Right ventricle myocardium superior (tissue), 1 donor: ENCODE measurements around the gene AGO3. TPM values are rescaled to one million over a fixed set of nuclear protein-coding genes. Genes with fewer than 3 reads are reported as not detected.
"Not testable (repeated sequence)": the region's sequence is repeated elsewhere in the genome, so short reads cannot be mapped to it uniquely, and the experiment has no call there.

Experiments
- ATAC-seq: fragments of 200-7000 bp; cut with Tn5 transposase; one replicate; pipeline ENCODE4 v1.9.1; 2020; ENCODE audit warnings: mild to moderate bottlenecking; ENCODE audit not compliant: poor library complexity
- DNase-seq: peaks from one replicate; pipeline ENCODE4 v3.0.0-alpha.2; 2020
- intact Hi-C: fragments of 100-400 bp; cut with DNase I; formaldehyde crosslinking; loops from one replicate; pipeline ENCODE4 v1.11.2; 2022
- total RNA-seq: library from RNA; stranded (reverse); fragmentation: NEBNext Ultra II Directional; extraction: Animal tissue kit (Norgen Biotek cat#: 25700); gene quantifications from one replicate; pipeline ENCODE4 v1.2.1, GENCODE V29; 2021
- donor health status: DM: no; HTN: yes; CAD: no; lungs with severe emphysema.

Gene AGO3
- total RNA-seq, 1 donor from 2014 or later = 12.7 TPM

DNA sequence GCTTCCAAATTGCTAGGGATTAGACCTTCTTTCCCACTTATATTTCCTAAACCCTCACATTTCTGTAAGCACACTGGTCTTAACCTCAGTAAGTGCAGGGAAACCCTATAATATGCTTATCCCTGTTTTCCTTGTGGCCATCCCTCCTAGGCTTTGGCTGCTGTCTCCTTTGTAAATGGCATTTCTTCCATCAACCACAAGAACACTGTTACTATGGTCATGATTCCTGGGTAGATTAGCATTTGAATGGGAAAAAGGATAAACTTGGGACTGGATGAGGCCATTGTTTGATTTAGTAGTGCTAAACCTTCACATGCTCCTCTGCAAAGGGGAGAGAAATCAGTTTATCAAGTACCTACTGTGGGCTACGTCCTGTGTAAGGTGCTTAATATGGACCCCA, 16.2 kb upstream of the AGO3 start:
- ATAC-seq = no peak
- intact Hi-C loops = no loop called here
- no peak for DNase-seq

DNA sequence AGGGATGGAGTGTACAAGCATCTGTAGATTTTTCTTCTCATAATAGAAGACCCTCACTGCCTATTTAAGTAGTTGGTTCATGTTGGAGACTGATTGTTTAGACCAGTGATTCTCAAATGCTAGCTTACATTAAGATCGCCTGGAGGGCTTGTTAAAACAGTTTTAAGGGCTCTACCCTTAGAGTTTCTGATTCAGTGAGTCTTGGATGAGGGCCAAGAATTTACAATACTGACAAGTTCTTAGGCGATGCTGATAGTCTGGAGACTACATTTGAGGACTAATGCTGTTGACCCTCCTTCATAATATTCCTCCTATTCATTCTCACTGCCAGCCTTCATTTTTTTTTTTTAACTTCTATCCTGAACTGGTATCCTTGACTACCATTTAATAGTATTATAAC, 15.2 kb upstream of the AGO3 start:
- intact Hi-C loops = no loop called here
- ATAC-seq = no peak
- DNase-seq = no peak

DNA sequence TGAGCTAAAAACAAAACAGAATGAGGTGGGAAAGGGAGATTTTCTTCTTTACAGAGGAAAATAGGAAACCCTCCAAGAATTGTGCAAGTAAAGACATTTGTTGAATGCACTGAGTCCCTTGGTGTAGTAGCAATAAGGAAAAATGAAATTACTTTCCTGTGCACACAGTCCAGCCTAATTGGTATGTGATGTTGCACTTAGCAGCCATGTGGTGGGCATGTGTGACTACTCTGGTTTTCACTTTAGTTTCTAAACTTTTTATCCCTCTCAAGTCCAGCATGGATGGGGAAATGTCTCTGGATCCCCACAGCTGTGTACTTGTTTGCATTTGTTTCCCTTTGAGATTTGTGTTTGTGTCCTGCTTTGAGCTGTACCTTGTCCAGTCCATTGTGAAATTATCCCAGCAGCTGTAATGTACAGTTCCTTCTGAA, 7.1 kb upstream of the AGO3 start:
- no peak for DNase-seq
- intact Hi-C loops = no loop called here
- ATAC-seq = no peak

DNA sequence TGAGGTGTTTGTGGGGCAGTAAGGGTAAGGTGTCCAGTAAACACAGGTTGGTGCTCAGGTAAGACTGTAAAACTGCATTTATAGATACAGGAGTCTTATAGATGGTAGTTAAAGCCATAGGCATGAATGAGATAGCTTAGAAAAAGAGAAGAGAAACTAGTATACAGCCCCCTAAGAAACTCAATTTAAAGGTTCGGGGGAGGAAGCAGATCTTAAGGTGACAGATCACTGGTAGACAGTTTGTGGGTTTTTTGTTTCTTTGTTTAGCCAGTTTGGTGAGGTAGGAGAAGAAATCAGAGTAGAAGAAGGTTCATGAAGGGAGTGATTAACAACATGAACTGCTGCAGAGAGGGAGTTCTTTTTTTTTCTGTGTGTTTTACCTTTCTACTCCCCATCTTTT, 6.1 kb upstream of the AGO3 start:
- intact Hi-C loops = no loop called here
- DNase-seq (no peak), ATAC-seq (no peak)

DNA sequence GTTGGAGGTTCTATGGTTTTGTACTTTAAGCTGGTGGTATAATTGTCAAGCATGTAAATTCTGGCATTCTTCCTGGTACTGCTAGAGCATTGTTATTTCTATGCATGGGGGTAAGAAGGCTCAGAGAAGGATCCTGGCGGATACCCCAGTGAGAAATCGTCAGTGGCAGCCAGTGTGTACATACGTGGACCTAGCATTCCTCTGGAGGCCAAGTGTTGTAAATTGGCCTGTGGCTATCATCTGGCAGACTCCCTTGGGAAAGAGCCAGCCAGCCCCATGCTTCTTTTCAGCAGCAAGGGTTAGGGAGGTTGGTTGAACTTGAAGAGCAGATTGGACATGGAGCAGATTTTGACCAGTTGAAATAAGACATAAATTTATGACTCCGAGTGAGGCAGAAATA, 5.2 kb upstream of the AGO3 start:
- intact Hi-C loops = no loop called here
- ATAC-seq = peak; percentile 60
- DNase-seq = peak; percentile 60

DNA sequence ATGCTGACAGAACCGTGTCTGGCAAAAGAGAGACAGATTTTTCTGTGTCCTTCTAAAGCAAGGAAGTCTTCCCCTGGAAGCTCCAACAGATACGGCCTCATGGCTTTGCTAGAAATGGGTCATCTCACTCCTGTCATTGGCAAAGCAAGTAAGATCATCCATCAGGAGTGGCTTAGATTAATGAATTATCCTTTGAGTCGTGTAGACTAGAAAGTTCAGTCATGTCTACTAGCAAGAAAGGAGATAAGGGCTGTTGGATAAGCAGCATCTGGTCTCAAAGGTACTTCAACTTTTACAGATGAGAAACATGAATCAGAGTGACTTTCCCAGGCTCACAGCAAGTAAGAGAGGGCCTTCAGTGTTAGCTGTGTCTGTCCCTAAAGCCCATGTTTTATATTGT, 3.4 kb upstream of the AGO3 start:
- intact Hi-C loops = no loop called here
- no peak for DNase-seq
- ATAC-seq = no peak

DNA sequence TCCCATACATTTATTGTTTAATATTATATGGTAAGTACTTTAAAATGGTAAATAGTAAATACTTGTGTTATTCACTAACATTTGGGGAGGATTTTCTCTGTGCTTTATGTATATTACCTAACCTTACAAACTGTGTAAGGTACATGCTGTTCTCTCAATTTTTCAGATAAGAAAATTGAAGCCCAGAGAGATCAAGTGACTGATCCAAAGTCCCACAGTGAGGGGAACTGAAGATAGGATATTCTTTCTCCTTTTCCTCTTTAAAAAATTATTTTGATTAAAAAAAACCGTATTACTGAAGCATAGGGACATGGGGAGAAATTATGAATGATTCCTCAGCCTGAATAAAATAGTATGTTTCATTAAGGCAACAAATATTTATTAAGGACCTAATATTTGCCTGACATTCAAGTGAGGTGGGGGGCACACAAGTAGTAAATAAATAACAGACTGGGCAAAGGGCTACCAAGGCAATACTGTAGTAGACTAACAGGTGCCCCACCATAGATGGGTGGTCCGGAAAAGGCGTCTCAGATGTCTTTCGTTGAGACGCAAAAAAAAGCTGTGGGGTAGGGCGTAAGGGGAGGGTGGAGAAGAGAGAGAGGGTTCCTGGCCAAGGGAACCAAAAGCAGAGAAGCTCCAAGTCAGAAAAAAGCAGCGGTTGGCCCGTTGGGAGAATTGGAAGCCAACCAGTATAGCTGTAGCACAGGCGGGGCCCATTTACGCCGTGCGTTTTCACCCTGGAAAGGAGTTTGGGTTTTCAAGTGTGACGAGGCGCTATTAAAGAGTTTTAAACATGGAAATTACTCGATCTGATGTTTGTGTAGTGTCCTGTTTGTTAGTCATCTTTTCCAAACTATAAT, 944 bp upstream of the AGO3 start:
- peak; percentile 70 for DNase-seq
- intact Hi-C loops = no loop called here
- peak; percentile 61 for ATAC-seq

DNA sequence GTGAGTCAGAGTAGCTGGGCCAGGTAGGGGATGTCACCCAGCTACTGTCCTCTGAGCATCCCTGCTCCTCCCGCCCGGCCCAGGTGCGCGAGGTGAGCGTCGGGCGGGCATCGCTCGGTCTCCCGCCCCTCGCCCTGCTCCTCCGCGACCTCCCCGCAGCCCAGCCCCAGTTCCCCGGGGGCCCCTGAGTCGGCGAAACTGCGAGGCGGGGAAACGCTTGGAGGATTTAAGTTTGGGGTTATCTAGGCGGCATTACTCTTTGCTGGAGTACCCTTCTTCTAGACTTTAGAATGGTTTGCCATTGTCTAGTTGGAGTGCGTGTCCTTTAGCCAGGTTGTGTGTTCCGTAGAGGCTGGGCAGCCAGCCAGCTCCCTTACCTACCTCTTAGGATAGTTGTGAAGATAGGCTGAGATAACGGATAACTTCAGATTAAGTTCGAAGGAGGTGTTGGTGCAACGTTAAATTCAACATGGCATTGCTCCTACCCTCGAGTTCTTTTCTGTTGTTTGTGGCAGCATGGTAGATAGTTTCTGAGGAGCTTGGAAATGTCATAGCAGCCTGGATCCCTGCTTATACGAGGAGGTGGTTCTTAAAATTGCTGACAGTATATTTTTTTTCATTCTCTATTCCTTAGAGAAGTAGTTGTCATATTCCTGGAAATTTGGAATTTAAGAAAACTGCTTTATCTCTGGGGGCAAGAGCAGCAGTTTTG, 697 bp downstream of the AGO3 start:
- ATAC-seq (peak; percentile 24), DNase-seq (peak; percentile 59)
- intact Hi-C loops = no loop called here

DNA sequence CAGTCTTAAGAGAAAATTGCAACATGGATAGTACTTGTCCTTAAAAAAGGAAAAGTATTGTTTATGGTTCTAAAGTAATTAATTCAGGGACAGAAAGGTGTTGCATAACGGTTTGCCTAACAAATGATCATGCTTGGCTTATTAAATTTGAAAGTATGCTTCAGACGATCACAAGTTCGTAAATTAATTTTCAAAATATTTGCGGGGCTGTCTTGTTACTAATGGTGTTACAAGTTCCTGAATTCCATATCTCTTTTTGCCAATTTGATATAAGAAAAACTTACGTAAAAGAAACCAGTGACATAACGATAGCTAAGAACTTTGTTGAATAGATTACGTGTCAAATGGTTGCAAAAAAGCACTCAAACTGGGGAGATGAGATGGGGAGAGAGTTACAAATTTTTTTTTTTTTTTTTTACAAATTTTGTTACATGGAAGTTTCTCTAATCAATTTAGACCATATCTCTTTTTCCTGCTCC, 1.3 kb downstream of the AGO3 start:
- intact Hi-C loops = no loop called here
- ATAC-seq (no peak), DNase-seq (no peak)

DNA sequence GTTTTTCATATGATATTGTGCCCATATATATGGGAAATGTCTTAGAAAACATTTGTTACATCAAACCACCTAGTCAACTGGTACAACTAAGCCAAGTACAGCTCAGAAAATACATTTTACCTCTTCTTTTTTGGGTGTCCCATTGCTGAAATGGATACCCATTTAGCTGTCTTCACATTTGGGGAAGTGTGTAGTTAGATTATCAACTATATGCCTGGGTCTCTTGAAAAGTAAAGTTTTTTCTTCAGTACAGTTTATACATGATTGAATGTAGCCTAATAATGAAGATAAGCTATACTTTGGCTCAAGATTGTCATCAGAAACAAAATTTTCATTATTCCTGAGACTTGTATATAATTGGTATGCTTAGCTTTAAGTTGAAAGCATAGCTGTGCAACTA, 2.0 kb downstream of the AGO3 start:
- ATAC-seq (no peak), DNase-seq (no peak)
- intact Hi-C loops = no loop called here

DNA sequence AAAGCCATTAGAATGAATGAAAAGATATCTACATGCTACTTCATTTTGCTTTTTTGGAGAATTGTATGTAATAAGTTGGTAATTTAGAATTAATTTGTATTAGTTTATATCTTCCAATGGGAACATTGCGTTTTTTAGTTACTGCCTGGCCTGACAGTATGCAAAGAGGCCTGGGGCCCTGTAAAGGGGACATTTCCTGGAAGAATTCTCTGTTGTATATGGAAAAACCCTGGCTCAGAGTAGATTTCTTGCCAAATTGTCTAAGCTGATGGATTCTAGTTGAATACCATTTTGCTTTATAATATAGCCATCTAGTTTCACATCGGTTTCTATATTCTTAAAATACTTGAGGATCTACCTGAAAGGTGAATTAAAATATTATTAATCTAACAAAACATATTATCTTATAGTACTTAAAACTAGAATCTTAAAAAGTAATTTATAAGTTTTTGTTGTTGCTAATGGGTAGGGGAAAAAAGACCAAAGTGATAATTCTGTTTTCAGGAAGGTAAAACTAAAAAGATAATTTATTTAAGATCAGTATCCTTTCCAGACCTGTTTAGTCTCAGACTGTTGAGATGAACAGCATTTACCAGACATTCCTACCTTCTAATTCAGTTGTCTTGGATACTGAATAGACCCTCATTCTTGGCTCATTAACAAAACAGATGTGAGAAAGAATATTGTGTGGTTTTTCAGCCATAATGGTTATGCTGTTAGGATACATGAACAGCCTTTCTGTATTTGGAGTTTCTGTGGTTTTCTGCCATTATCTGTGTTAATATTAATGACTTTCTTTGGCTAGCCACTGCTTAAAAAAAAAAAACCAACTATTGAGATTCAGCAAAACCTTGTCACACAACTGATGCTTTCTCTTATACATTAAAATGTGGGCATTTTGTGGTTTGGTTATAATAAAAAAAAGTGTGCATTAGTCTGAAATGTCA, 4.8 kb downstream of the AGO3 start:
- ATAC-seq (no peak), DNase-seq (no peak)
- intact Hi-C loops = no loop called here

DNA sequence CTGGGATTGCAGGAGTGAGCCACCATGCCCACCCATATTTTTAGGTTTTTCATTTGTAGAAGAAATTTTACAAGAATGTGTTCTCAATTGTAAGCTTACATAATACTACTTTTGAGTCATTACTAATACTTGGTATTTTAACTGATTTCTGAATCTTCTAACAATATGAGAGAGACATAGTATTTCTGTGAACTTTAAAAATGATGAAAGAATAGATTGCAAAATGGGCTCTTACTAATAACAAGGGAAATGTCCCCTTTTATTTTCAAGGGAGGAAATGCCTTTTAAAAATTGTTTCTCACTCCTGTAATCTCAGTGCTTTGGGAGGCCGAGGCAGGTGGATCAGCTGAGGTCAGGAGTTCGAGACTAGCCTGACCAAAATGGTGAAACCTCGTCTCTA, 5.9 kb downstream of the AGO3 start:
- DNase-seq (no peak), ATAC-seq (no peak)
- intact Hi-C loops = no loop called here

DNA sequence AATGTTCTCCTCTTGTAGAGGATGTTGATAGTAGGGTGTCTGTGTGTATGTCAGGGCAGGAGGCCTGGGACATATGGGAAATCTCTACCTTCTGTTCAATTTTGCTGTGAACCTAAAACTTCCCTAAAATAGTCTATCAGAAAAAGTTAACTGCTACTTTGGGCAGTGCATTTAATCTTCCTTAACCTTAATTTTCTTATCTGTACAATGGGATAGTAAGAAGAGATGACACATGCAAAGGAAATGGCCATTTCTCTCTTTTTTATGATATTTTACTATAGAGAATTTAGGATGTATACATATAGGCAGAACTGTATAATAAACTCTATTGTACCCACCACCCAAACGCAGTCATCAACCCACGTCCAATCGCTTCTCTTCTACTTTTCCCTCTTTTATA, 8.6 kb downstream of the AGO3 start:
- intact Hi-C loops = no loop called here
- DNase-seq = no peak
- no peak for ATAC-seq

DNA sequence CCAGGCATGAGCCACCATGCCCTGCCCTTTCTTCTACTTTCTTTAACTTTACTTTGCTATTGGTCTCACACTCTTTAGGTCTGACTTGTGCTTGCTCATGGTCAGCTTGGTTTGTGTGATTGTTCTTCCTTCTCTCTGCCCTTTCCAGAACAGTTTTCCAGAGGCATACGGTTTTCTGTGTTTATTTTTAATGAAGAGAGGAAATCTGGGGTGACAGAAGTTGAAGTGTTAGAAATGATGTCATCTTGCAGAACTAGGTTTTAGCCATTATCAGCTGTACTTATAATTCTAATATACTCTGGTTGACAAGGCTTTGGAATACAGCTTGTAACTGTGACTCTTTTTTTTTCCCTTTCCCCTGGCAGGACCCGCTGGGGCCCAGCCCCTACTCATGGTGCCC, 14.4 kb downstream of the AGO3 start:
- DNase-seq = no peak
- intact Hi-C loops = no loop called here
- ATAC-seq = no peak

DNA sequence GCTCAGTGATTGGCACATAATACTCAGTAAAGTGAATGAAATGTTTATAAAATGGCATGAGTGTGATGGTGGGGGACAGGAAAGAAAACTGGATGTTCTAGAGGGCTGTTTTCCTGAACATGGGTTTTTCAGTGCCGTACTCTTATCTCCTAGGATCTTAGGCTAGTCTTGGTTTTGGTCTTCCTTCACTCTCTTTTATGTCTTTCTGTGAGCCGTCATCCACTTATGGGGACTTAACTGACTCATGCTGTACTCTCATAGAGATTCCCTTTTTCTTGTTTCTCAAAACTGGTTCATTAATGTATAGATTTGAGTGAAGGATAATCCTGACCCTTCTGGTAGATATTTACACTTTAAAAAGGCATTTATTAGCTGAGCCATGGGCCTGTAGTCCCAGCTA, 16.6 kb downstream of the AGO3 start:
- ATAC-seq = no peak
- DNase-seq = no peak
- intact Hi-C loops = no loop called here

DNA sequence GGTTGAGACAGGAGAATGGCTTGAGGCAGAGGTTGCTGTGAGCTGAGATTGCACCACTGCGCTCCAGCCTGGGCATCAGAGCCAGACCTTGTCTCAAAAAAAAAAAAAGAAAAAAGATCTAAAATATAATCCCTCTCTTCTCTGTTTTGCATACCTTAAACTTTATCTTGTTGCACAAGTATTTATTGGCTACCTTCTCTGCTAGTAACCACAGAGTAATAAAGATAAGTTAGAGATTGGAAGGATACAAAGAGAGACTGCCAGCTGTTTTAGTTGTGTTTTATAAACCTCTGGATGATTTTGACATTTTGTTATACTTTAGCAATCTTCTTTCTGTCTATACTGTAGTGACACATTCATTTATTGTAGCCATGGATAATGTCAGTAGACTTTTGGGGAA, 27.7 kb downstream of the AGO3 start:
- intact Hi-C loops = no loop called here
- DNase-seq = no peak
- ATAC-seq = no peak

DNA sequence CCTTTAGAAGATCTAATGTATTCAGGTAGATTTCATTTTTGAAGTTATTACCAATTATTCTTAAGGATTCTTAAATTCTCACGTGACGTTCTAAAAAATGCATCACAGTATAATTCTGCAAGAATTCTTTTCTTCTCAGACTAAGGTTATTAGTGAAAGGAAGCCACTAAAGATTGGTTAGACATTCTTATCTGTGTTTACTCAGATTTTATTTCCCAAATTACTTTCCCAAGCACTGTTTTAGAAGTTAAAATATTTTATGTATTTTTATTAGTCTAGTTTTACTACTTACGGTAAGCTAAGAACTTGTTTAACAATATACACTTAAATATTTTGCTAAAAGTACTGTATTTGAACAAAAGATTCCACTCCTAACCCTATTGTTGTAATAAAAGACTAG, 28.4 kb downstream of the AGO3 start:
- no peak for ATAC-seq
- no peak for DNase-seq
- intact Hi-C loops = no loop called here

DNA sequence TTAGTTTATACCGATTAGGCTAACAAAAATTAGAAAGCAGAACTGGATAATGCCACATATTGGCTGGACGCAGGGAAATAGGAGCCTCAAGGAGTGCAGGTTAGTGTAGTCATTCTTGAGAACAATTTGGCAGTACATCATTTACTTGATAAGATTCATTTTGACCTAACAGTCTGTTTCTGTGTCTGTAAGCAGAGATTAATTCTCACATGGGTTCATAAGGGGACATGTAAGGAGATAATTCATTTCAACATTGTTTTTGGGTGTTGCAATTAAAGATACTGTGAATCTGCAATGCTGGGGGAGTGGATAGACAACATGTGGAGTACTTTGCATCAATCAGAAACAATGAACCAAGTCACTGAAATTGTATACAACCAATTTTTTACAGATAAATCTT, 32.0 kb downstream of the AGO3 start:
- DNase-seq (no peak), ATAC-seq (no peak)
- intact Hi-C loops = no loop called here

DNA sequence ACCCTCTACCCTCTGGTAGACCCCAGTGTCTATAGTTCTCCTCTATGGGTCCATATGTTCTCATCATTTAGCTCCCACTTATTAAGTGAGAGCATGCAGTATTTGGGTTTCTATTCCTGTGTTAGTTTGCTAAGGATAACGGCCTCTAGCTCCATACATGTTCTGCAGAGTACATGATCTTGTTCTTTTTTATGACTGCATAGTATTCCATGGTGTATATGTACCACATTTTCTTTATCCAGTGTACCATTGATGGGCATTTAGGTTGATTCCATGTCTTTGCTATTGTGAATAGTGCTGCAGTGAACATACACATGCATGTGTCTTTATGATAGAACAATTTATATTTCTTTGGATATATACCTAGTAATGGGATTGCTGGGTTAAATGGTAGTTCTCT, 33.4 kb downstream of the AGO3 start:
- DNase-seq, ATAC-seq, intact Hi-C loops: not testable (repeated sequence)
